Measurements from ENCODE around the gene SRRM2. TPM values are rescaled to one million over a fixed set of nuclear protein-coding genes. Genes with fewer than 3 reads are reported as not detected.

SRRM2 gene
- polyA plus RNA-seq, 1 experiment = 105 TPM

GRCh38 chr16:2783581-2784357 is 31.3 kb downstream of the SRRM2 start:
- ChIA-PET CTCF (interaction anchor here (0.6 to 1.3 kb wide), 3 partner anchors 29 to 220 kb away, joined by 3 to 4 read pairs (median 3); no protein-coding TSS in a partner anchor), POLR2A (interaction anchor here (0.5 kb wide), 1 partner anchor 42 kb away, joined by 7 read pairs; no protein-coding TSS in a partner anchor)
- Histone ChIP-seq H3K27me3 (ENCODE audit: control insufficient read depth, insufficient read depth, low read length) (peaks cover 28% of the 10 kb centered on the region), H3K4me3 (ENCODE audit: low read depth, low read length) (no peak overlapping the region), H3K36me3 (ENCODE audit: control insufficient read depth, insufficient read depth, low read length) (no peaks in the 10 kb centered on the region)
- no peak for TF ChIP-seq CTCF (IDR thresholded peaks at IDR 0.05; ENCODE audit: insufficient read depth, low read depth, low read length)
- DNase-seq (ENCODE audit: low read depth) = no peak

GRCh38 chr16:2784358-2785100 is 32.1 kb downstream of the SRRM2 start:
- Histone ChIP-seq H3K36me3 (ENCODE audit: control insufficient read depth, insufficient read depth, low read length) (no peaks in the 10 kb centered on the region), H3K27me3 (ENCODE audit: control insufficient read depth, insufficient read depth, low read length) (peaks cover 32% of the 10 kb centered on the region), H3K4me3 (ENCODE audit: low read depth, low read length) (no peak overlapping the region)
- CTCF ChIA-PET = interaction anchor here (1.0 to 1.3 kb wide), 2 partner anchors 14 to 54 kb away, joined by 3 to 4 read pairs; partner anchors contain the start of gene PRSS41
- POLR2A ChIA-PET = interaction anchor here (0.5 kb wide), 1 partner anchor 43 kb away, joined by 7 read pairs; no protein-coding TSS in a partner anchor
- no peak for DNase-seq (ENCODE audit: low read depth)
- no peak for TF ChIP-seq CTCF (IDR thresholded peaks at IDR 0.05; ENCODE audit: insufficient read depth, low read depth, low read length)

- POLR2A ChIA-PET = no interaction called here
- TF ChIP-seq CTCF (IDR thresholded peaks at IDR 0.05; ENCODE audit: insufficient read depth, low read depth, low read length) = 0 out of 2 replicates have a peak, but pooled peaks have one; percentile 2
- no peak overlapping the region for H3K4me3 ChIP-seq (ENCODE audit: low read depth, low read length)
- no peak for DNase-seq (ENCODE audit: low read depth)
- no peaks in the 10 kb centered on the region for H3K36me3 ChIP-seq (ENCODE audit: control insufficient read depth, insufficient read depth, low read length)
- CTCF ChIA-PET = interaction anchor here (1.0 to 1.3 kb wide), 2 partner anchors 13 to 53 kb away, joined by 3 to 4 read pairs; partner anchors contain the start of gene PRSS41
- peaks cover 37% of the 10 kb centered on the region for H3K27me3 ChIP-seq (ENCODE audit: control insufficient read depth, insufficient read depth, low read length)
Observed at GRCh38 chr16:2785101-2785991, 32.9 kb downstream of the SRRM2 start.

- DNase-seq (ENCODE audit: low read depth) = no peak
Observed at GRCh38 chr16:2786061-2786825, 33.8 kb downstream of the SRRM2 start.

More at GRCh38 chr16:2786061-2786825, 33.8 kb downstream of the SRRM2 start:
- Histone ChIP-seq H3K27me3 (ENCODE audit: control insufficient read depth, insufficient read depth, low read length) (peaks cover 44% of the 10 kb centered on the region), H3K36me3 (ENCODE audit: control insufficient read depth, insufficient read depth, low read length) (no peaks in the 10 kb centered on the region), H3K4me3 (ENCODE audit: low read depth, low read length) (no peak overlapping the region)
- no peak for TF ChIP-seq CTCF (IDR thresholded peaks at IDR 0.05; ENCODE audit: insufficient read depth, low read depth, low read length)
- POLR2A ChIA-PET = no interaction called here
- CTCF ChIA-PET = no interaction called here
